SU-DHL-6 (cell line): ENCODE results near the gene MEMO1.

Experiments used
- H2AFZ ChIP-seq: fragments of 200-600 bp; sonication (generic); 2 replicates; pipeline ENCODE4 v1.6.1; 2014; ENCODE audit warnings: low read depth, mild to moderate bottlenecking, moderate library complexity, mixed read lengths, antibody characterized with exemption, low read length; ENCODE audit not compliant: severe bottlenecking
- H3F3A ChIP-seq: fragments of 200-600 bp; shearing (Covaris generic); 2 replicates; pipeline ENCODE4 v1.6.0; 2016; ENCODE audit warnings: antibody characterized with exemption, mild to moderate bottlenecking; ENCODE audit not compliant: insufficient read depth
- H3K27ac ChIP-seq: fragments of 200-600 bp; sonication (generic); 2 replicates; pipeline ENCODE4 v1.5.1; 2016; ENCODE audit warnings: low read depth, mild to moderate bottlenecking, low read length, moderate library complexity, mixed read lengths
- H3K27me3 ChIP-seq: fragments of 200-600 bp; sonication (generic), shearing (Covaris generic); 2 replicates; pipeline ENCODE4 v1.6.0; 2014; ENCODE audit warnings: mild to moderate bottlenecking, low read length
- H3K36me3 ChIP-seq: fragments of 200-600 bp; sonication (generic); 2 replicates; pipeline ENCODE4 v1.6.1; 2014; ENCODE audit warnings: mild to moderate bottlenecking, low read length, mixed read lengths
- H3K4me2 ChIP-seq: fragments of 300-600, 200-600 bp; shearing (Covaris generic), sonication (generic); 2 replicates; pipeline ENCODE4 v1.6.0; 2014; ENCODE audit warnings: low read length, low read depth, mild to moderate bottlenecking; ENCODE audit not compliant: poor library complexity, severe bottlenecking
- H3K4me3 ChIP-seq: fragments of 200-600 bp; sonication (generic); 2 replicates; pipeline ENCODE4 v1.5.1; 2014; ENCODE audit warnings: antibody characterized with exemption, low read length, mild to moderate bottlenecking, mixed read lengths; ENCODE audit not compliant: insufficient read depth, poor library complexity, severe bottlenecking
- H3K79me2 ChIP-seq: fragments of 200-600 bp; sonication (generic); 2 replicates; pipeline ENCODE4 v1.6.1; 2014; ENCODE audit warnings: mild to moderate bottlenecking, low read length, moderate library complexity; ENCODE audit not compliant: insufficient read depth
- H3K9ac ChIP-seq: fragments of 200-600 bp; sonication (generic); 2 replicates; pipeline ENCODE4 v1.7.0; 2014; ENCODE audit warnings: mild to moderate bottlenecking, low read length
- H3K9me2 ChIP-seq: fragments of 200-600 bp; sonication (generic); replicated peaks from 2 replicates; pipeline ENCODE4 v1.6.1; 2014; ENCODE audit warnings: low read length; ENCODE audit not compliant: insufficient read depth
- H3K9me3 ChIP-seq: fragments of 200-600 bp; sonication (generic); 2 replicates; pipeline ENCODE4 v1.6.1; 2014; ENCODE audit warnings: low read length, mixed read lengths; ENCODE audit not compliant: insufficient read depth
- H4K20me1 ChIP-seq: fragments of 200-600 bp; sonication (generic); 2 replicates; pipeline ENCODE4 v1.6.1; 2014; ENCODE audit warnings: low read depth, mild to moderate bottlenecking, antibody characterized with exemption, low read length, moderate library complexity, mixed read lengths
- CTCF ChIP-seq: fragments of 200-600 bp; sonication (generic); IDR thresholded peaks from one replicate; pipeline ENCODE4 v1.5.1; 2017; ENCODE audit warnings: antibody characterized with exemption, mild to moderate bottlenecking, low read length, moderate library complexity; ENCODE audit not compliant: insufficient read depth, poor library complexity, severe bottlenecking
- EZH2phosphoT487 ChIP-seq: fragments of 200-600 bp; sonication (generic), shearing (Covaris generic); conservative IDR thresholded peaks from 2 replicates; pipeline ENCODE4 v1.6.1; 2018; ENCODE audit warnings: mild to moderate bottlenecking, antibody characterized with exemption, low read length, moderate library complexity, mixed read lengths

Gene MEMO1

GRCh38 chr2:31978436-31978835, 32.4 kb downstream of the MEMO1 start:
- H3K36me3 ChIP-seq: no peaks in the 10 kb centered on the region; the same call in 1 of the 2 replicates
- no peak overlapping the region for H3K27ac ChIP-seq
- peaks cover 9% of the 10 kb centered on the region for H4K20me1 ChIP-seq
- no peak overlapping the region for H3K9ac ChIP-seq
- no peaks in the 10 kb centered on the region for H3K9me3 ChIP-seq
- H3K9me2 ChIP-seq: no peaks in the 10 kb centered on the region
- H3K27me3 ChIP-seq: no peaks in the 10 kb centered on the region
- H2AFZ ChIP-seq: no peak overlapping the region
- H3F3A ChIP-seq: peaks cover 13% of the 10 kb centered on the region; the same call in 1 of the 2 replicates
- TF ChIP-seq CTCF (no peak), EZH2phosphoT487 (no peak)
- H3K4me2 ChIP-seq: no peak overlapping the region
- peaks cover 99% of the 10 kb centered on the region for H3K79me2 ChIP-seq
- H3K4me3 ChIP-seq: no peak overlapping the region

- H3K9me3 ChIP-seq: no peaks in the 10 kb centered on the region
- H3K9me2 ChIP-seq: no peaks in the 10 kb centered on the region
- peaks cover 98% of the 10 kb centered on the region for H3K79me2 ChIP-seq
- no peak overlapping the region for H3K27ac ChIP-seq
- H3K36me3 ChIP-seq: no peaks in the 10 kb centered on the region; the same call in 1 of the 2 replicates
- H3K4me3 ChIP-seq: no peak overlapping the region
- peaks cover 3% of the 10 kb centered on the region; the same call in 1 of the 2 replicates for H4K20me1 ChIP-seq
- no peaks in the 10 kb centered on the region for H3K27me3 ChIP-seq
- peaks cover 4% of the 10 kb centered on the region for H3F3A ChIP-seq
- H3K9ac ChIP-seq: no peak overlapping the region
- no peak overlapping the region for H3K4me2 ChIP-seq
- H2AFZ ChIP-seq: no peak overlapping the region
- no peak for TF ChIP-seq CTCF
- TF ChIP-seq EZH2phosphoT487: no peak
Measured at GRCh38 chr2:31973665-31974064, 37.1 kb downstream of the MEMO1 start.

- Histone ChIP-seq H3F3A (peaks cover 11% of the 10 kb centered on the region), H3K4me2 (no peak overlapping the region), H3K9me3 (no peaks in the 10 kb centered on the region), H3K9me2 (no peaks in the 10 kb centered on the region), H3K27ac (no peak overlapping the region), H3K36me3 (no peaks in the 10 kb centered on the region; the same call in 1 of the 2 replicates), H3K4me3 (no peak overlapping the region), H3K27me3 (no peaks in the 10 kb centered on the region), H3K9ac (no peak overlapping the region), H3K79me2 (peaks cover 97% of the 10 kb centered on the region), H4K20me1 (peaks cover 3% of the 10 kb centered on the region; the same call in 1 of the 2 replicates), H2AFZ (no peak overlapping the region)
- TF ChIP-seq EZH2phosphoT487 (no peak), CTCF (no peak)
Measured at GRCh38 chr2:31972059-31972458, 38.7 kb downstream of the MEMO1 start.
